GM18951 (cell line): ENCODE measurements around the gene NCOA7.
"Not testable (repeated sequence)": the region's sequence is repeated elsewhere in the genome, so short reads cannot be mapped to it uniquely, and the experiment has no call there.

Experiments used
- POLR2A ChIP-seq: IDR thresholded peaks from 4 replicates; pipeline ENCODE4 v1.6.1; 2011; ENCODE audit warnings: mild to moderate bottlenecking; ENCODE audit not compliant: insufficient read length, insufficient read depth; ENCODE audit errors: extremely low read depth
- in situ Hi-C: fragments of 300-500 bp; cut with MboI; formaldehyde crosslinking; loops from one replicate; pipeline ENCODE4 v1.12.0; 2022; ENCODE audit warnings: low sequenced_read_pairs, mixed read lengths, inconsistent platforms; ENCODE audit not compliant: unreplicated experiment

The NCOA7 gene

DNA sequence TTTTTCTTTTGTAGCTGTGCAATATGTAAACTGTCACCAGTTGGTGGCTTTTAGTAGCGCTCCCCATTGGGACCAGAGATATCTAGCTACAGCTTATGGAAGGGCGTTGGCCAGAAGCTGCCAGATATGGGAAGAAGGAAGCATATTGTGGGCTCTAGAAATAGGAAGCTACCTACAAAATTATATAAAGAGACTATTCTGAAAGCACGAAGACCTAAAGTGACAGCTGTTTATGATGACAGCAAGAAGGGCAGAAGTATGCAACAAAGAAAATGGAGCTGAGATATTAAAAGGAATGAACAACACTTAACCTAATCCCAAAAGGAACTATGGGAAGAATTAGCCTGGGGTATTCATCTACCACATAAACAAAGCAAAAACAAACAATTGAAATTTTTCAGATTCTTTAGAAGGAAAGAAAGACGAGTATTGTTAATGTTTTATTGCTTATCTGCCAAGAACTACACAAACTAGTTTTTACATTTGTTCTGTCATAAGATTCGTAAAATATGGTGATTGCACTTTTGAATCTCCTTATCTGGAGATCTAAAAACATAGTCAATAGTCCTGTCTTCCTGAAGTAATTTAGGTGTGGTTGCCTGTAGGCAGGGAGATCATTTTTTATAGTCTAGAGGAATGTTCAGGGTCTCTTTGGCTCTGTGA lies 81.6 kb downstream of the NCOA7 start:
- TF ChIP-seq POLR2A: no peak

DNA sequence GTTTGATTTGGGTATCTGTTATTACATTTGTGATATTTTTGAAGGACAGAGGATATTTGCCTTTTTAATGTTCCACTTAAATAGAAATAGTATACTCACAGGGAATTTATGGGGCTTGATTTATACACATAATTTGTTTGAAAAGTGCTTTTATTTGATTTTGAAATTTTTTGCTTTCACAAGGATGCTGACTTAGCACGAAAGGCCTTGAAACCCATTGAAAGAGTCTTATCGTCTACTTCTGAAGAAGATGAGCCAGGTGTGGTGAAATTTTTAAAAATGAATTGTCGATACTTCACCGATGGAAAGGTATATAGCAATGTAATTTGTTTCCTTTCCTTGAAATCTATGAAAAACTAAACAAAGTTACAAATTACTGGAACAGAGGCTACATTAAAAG lies 91.5 kb downstream of the NCOA7 start:
- in situ Hi-C loops: no loop called here
- no peak for TF ChIP-seq POLR2A

More for the DNA sequence above, 81.6 kb downstream of the NCOA7 start:
- in situ Hi-C loops: no loop called here

DNA sequence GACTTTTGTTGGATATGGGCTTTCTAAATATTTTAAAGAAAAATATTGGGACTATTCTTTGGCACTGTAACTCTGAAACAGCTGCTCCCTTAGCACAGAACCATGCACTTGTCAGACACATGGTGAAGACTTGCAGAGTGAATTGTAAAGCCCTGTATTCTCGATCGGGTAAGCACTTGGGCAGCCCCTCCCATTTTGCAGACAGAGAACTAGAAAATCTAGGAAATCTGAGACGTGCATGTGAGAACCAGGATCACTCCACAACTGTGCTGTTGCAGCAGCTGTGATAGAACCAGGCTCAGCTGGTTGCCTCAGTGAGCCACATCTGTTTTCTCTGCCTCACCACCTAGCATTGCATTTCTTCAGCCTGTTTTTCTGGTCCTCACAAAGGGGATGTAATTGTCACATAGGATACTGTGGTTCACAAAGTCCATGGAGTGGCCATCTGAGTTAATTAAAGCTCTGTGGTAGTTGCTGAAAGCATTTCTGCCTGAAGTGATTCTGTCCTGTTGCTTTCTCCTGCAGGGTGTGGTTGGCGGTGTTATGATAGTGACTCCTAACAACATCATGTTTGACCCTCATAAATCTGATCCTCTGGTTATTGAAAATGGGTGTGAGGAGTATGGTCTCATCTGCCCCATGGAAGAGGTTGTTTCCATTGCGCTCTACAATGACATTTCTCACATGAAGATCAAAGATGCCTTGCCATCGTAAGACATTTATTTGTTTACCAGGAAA lies 94.0 kb downstream of the NCOA7 start:
- TF ChIP-seq POLR2A: no peak
- in situ Hi-C loops: no loop called here

DNA sequence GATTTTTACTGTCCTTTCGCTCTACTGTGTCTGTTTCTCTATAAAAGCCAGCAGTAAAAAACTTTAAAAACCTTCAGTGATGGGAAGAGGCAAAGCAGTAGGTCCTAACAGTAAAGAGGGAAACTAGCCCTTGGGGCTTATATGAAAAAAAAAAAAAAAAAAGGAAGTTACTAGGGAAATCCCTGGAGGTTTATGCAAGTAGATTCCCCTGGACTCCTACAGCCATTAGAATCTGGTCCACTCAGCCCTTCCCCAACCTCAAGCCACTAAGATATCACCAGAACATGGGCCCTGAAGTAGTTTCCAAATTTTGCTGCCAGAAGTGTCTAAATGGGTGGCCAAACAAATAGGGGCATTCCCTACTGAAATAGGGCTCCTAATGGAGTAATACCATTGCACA lies 95.3 kb downstream of the NCOA7 start:
- in situ Hi-C loops: no loop called here
- no peak for TF ChIP-seq POLR2A

DNA sequence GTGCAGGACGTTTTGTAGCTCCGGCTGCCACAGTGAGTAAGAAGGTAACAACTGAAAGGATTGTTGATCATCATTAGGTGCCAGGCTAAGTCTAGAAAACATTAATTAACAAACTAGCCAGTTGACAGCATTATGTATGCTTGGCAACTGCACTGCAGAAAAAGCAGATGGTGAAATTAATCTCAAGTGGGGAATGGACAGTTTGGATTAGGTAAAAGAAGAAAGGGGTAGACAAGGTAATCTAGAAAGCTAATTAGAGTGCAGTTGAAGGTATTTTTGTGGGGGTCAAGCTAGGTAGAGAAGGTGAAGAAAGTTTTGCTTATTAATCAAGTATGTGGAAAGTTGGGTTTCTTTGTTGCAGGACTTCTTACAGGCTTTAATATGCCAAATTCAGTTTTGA lies 96.2 kb downstream of the NCOA7 start:
- in situ Hi-C loops: no loop called here

DNA sequence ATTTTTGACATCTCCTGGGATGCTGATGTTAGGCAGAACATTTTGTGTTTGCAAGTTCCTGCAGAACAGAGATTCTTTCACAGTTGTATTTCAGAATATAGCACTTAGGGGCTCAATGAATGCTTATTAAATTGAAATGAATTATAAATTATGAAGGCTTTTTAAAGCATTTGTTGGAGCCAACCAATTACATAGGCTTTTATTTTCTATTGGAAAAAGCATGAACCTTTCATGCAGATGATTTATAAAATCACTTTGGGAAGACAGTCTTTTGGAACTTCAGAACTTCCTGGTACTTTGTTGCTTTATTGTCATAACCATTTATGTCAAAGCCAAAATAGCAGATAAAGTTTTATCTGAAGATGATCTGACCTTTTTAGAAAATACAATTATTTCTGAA lies 96.6 kb downstream of the NCOA7 start:
- in situ Hi-C loops: no loop called here
- TF ChIP-seq POLR2A: no peak

More for the DNA sequence above, 96.2 kb downstream of the NCOA7 start:
- no peak for TF ChIP-seq POLR2A

DNA sequence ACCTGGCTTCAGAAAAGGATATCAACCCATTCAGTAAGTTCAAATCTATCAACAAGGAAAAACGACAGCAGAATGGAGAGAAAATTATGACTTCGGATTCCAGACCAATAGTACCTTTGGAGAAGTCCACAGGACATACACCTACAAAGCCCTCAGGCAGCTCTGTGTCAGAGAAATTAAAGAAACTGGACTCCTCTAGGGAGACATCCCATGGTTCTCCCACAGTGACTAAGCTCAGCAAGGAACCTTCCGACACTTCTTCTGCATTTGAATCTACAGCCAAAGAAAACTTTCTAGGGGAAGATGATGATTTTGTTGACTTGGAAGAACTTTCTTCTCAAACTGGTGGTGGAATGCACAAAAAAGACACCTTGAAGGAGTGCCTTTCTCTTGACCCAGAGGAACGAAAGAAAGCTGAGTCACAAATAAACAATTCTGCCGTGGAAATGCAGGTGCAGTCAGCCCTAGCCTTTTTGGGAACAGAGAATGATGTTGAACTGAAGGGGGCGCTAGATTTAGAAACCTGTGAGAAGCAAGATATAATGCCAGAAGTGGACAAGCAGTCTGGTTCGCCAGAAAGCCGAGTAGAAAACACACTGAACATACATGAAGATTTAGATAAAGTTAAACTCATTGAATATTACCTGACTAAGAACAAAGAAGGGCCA lies 98.4 kb downstream of the NCOA7 start:
- in situ Hi-C loops: no loop called here
- TF ChIP-seq POLR2A: no peak

DNA sequence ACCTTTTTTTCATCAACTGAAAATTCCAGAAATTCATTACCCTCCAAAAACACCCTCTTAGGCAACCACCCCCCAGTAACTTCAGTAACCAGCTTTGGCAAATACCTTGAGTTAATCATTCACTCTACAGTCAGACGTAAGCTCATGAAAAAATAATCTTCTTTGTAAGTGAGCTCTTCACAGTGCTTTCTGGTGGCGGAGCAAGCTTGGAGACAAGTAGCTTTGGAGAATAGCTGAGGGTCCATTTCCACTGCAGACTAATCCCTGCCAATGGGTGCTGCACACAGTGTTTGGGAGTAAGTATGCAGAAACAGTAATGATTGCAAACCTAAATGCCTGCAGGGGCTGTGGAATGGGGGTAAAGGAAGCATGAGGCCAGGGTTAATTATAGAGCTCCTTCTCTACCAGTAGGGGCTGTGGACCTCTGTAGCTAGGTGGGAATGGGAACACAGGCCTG lies 109.0 kb downstream of the NCOA7 start:
- in situ Hi-C loops: no loop called here
- no peak for TF ChIP-seq POLR2A

DNA sequence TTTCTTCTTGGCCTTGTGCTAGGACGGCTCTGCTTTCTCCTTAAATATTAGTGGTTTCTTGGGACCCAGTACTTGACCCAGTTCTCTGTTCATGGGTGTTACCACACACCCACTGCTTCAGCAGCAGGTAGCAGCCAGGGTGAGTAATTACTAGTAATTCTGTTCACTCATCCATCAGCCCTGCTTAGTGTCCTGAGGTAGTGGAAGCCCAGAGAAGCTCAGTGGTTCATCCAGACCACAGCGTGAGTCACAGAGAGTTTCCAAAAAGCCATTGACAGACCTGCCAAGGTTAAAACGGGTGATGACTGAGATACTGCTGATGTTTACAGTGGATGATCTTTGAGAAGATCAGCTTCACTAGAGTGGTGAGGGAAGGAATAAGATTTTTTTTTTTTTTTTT lies 114.1 kb downstream of the NCOA7 start:
- TF ChIP-seq POLR2A: no peak
- in situ Hi-C loops: no loop called here

DNA sequence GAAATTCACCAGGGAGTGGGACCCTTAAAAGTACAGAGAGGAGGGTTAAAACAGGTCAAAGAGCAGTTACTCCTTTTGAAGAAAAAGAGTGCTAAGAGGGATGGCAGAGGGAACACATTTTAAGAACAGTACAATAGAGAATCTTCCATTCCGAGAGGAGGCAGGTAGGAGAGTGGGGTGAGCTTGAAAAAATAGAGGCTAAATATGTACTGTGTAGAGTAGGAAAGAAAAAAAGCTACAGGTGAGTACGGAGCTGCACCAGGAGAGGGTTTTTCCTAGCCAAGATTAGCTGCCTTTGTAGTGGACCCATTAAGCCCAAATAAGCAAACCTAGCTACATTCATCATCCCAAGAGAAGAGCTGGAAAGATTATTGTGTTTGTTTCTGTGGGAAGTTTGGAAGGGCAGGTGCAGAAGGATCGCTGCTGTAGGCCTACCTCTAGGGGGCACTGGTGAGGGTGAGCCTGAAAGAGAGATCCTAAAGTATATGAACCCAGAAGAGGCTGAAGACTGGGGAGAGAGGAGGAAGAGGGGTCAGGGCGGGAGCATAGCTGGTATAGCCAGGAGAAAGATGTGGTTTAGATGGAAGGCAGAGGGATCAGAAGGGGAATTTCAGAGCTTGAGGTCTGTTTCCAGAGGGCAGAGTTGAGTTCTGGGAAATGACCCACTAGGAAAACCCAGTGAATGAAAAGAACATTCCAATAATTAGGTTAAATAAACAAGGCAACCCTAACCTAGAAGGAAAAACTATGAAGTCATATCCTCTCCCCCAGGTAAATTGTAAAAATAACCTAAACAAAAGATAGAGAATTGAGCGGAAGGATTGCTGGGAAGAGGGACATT lies 115.6 kb downstream of the NCOA7 start:
- in situ Hi-C loops: no loop called here
- no peak for TF ChIP-seq POLR2A

DNA sequence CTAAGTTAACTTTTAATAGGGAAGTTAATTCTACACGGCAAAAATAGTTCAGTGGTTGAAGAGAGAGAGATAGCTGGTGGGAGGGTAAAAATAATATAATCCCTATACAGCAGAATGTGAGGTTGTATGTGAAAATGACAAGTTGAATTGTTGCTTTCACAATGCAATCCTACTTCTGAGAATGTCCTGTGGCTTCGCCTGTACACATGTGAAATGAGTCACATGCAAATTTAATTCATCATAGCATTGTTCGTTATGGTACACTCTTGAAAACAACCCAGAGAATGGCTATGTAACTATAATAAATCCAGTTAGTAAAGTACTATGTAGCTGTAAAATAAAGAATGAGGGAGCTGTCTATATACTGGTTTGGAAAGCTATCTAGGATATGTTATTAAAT lies 119.8 kb downstream of the NCOA7 start:
- no peak for TF ChIP-seq POLR2A
- in situ Hi-C loops: no loop called here

DNA sequence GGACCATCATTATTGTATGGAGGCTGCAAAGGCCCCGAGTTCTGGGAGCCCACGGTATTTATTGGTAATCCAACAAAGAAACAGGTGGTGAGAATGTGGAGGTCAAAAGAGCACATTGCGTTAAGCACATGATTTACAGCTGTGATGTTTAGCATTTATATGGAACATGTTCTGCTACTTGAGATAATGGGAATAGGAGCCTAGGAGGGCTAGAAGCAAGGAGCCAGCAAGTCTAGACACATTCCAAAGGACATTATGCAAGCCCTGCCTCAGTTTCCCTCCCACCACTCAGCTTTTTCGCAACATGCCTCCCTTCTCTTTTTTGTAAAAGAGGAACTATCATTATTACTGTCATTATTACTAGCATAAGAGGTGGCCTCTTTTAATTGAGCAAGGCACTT lies 120.3 kb downstream of the NCOA7 start:
- in situ Hi-C loops: not testable (repeated sequence)

DNA sequence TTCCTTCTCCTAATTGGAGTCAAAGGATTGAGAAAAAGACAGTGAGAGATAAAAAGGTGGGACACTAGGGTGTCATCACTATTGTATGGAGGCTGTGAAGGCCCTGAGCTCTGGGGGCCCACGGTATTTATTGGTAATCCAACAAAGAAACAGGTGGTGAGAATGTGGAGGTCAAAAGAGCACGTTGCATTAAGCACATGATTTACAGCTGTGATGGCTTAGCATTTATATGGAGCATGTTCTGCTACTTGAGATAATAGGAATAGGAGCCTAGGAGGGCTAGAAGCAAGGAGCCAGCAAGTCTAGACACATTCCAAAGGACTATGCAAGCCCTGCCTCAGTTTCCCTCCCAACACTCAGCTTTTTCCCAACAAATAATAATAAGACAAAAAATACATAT lies 121.7 kb downstream of the NCOA7 start:
- in situ Hi-C loops: not testable (repeated sequence)
